DLD1 (cell line): ENCODE results near the gene TBRG4.

ENCODE experiments used
- in situ Hi-C: cut with HindIII; loops from 2 replicates; pipeline ENCODE4 v1.10.0; 2017; ENCODE audit warnings: low sequenced_read_pairs

Gene TBRG4

GRCh38 chr7:45092100-45092930 lies 19.2 kb downstream of the TBRG4 start:
- in situ Hi-C loops, result no loop called here

- in situ Hi-C loops, result no loop called here
Observed at GRCh38 chr7:45089341-45089891, 22.1 kb downstream of the TBRG4 start.

GRCh38 chr7:45088821-45089340 lies 22.6 kb downstream of the TBRG4 start, which contains the start of gene NACAD:
Gene NACAD (minus strand): TSS chr7:45088969. CDS start chr7:45088894, 75 bp downstream.
- in situ Hi-C loops, result no loop called here

GRCh38 chr7:45088146-45088701 lies 23.3 kb downstream of the TBRG4 start:
- in situ Hi-C loops, result no loop called here

- in situ Hi-C loops, result no loop called here
Observed at GRCh38 chr7:45087301-45088145, 24.0 kb downstream of the TBRG4 start.

GRCh38 chr7:45086331-45087065 lies 25.0 kb downstream of the TBRG4 start:
- in situ Hi-C loops, result no loop called here

- in situ Hi-C loops, result no loop called here
Observed at GRCh38 chr7:45085619-45086200, 25.8 kb downstream of the TBRG4 start.

- in situ Hi-C loops, result no loop called here
Observed at GRCh38 chr7:45084901-45085618, 26.4 kb downstream of the TBRG4 start.

- in situ Hi-C loops, result no loop called here
Observed at GRCh38 chr7:45084336-45084735, 27.2 kb downstream of the TBRG4 start.

- in situ Hi-C loops, result no loop called here
Observed at GRCh38 chr7:45082831-45083331, 28.6 kb downstream of the TBRG4 start.

GRCh38 chr7:45082031-45082830 lies 29.3 kb downstream of the TBRG4 start:
- in situ Hi-C loops, result no loop called here

GRCh38 chr7:45081670-45081974 lies 29.9 kb downstream of the TBRG4 start:
- in situ Hi-C loops, result no loop called here

GRCh38 chr7:45080958-45081669 lies 30.4 kb downstream of the TBRG4 start:
- in situ Hi-C loops, result no loop called here

GRCh38 chr7:45080265-45080957 lies 31.1 kb downstream of the TBRG4 start:
- in situ Hi-C loops, result no loop called here

- in situ Hi-C loops, result no loop called here
Observed at GRCh38 chr7:45078125-45078681, 33.3 kb downstream of the TBRG4 start.

GRCh38 chr7:45077579-45077978 lies 33.9 kb downstream of the TBRG4 start:
- in situ Hi-C loops, result no loop called here

GRCh38 chr7:45076946-45077345 lies 34.6 kb downstream of the TBRG4 start:
- in situ Hi-C loops, result no loop called here
